ENCODE results near the gene FAM53A. TPM values are rescaled to one million over a fixed set of nuclear protein-coding genes. Genes with fewer than 3 reads are reported as not detected.
"Not testable (repeated sequence)": the region's sequence is repeated elsewhere in the genome, so short reads cannot be mapped to it uniquely, and the experiment has no call there.

Gene FAM53A
- total RNA-seq, 1 donor from 2014 or later, result 2.9 TPM

- DNase-seq (ENCODE audit: low read depth), result no peak
Measured at GRCh38 chr4:1717129-1718094, 33.3 kb upstream of the FAM53A start.

DNA sequence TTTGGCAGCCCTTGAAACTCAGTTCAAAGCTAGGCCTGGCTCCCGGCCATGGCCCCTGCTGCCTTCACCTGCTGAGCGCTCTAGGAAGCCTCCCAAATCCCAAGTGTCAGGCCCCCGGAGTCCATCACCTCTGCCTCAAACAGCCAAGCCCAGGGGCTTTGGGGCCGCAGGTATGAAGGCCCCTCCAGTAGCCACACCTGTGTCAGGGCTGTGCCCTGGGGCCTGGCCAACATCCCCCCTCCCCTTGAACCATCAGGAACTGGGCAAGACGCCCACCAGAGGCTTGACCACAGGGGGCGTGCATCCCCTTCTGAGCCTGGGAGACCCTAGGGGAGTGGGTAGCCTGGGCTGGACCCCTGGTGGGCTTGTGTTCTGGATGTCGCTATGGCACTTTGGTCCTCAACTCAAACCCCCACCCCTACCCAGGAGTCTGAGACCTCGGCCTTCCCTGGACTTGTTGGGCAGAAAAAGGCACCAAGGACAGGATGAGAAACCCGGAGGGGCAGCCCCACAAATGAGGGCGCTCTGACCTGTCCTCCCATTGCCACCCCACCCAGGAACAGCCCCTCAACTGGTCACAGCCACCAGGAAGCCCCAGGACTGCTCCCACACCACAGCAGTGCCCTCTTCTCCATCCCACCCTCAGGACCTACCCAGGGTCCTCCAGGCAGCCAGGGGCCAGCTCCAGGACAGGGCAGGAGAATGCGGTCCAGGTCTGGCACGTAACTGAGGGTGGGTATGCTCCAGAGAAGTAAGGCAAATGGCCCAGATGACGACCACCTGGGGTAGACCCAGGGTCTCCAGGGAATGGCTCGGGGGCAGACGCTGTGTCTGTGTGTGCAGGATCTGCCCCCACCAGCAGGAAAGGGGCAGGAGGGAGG, 32.2 kb upstream of the FAM53A start:
- no peak for DNase-seq (ENCODE audit: low read depth)

GRCh38 chr4:1715002-1715758, 31.1 kb upstream of the FAM53A start:
- DNase-seq (ENCODE audit: low read depth), result no peak

GRCh38 chr4:1714303-1715001, 30.3 kb upstream of the FAM53A start:
- DNase-seq (ENCODE audit: low read depth), result peak; percentile 50

DNA sequence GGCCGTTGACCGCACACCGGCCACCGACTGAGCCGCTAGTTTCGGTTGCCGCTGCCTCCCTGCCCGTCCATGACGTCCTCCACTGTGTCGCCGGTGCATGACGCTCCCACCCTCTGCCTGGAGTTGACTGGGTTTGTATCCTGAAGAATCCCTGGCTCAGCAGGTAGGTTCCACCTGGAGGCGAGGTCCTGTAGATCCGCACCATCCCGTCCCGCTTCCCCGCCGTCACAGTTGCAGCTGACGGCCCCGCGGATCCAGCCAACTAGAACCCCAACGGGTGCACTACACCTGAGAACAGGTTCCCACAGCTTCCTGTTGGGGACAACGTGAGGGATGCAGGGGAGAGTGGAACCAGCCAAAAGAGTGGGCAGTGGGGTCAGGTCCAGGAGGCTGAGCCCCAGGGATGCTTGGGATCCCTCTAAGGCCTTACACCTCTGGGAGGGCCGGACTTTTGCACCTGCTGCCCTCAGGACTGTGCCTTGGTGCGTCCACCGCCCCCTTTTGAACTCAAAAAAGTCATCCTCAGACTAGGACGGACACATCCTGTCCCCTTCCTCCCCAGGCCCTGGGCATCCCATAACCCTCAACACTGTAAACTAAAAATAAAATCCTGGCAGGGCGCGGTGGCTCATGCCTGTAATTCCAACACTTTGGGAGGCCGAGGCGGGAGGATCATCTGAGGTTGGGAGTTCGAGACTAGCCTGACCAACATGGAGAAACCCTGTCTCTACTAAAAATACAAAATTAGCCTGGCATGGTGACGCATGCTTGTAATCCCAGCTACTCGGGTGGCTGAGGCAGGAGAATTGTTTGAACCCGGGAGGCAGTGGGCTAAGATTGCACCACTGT, 29.1 kb upstream of the FAM53A start:
- DNase-seq (ENCODE audit: low read depth), result no peak

- DNase-seq (ENCODE audit: low read depth), result peak; percentile 81
Measured at GRCh38 chr4:1712216-1713002, 28.3 kb upstream of the FAM53A start, which contains the start of gene SLBP. Gene SLBP, minus strand, starts transcription at chr4:1712319. Its CDS starts 131 bp downstream, at chr4:1712188.

GRCh38 chr4:1711571-1712215, 27.6 kb upstream of the FAM53A start:
- peak; percentile 33 for DNase-seq (ENCODE audit: low read depth)

GRCh38 chr4:1711055-1711570, 27.0 kb upstream of the FAM53A start:
- no peak for DNase-seq (ENCODE audit: low read depth)

GRCh38 chr4:1708581-1708980, 24.5 kb upstream of the FAM53A start:
- DNase-seq (ENCODE audit: low read depth), result no peak

DNA sequence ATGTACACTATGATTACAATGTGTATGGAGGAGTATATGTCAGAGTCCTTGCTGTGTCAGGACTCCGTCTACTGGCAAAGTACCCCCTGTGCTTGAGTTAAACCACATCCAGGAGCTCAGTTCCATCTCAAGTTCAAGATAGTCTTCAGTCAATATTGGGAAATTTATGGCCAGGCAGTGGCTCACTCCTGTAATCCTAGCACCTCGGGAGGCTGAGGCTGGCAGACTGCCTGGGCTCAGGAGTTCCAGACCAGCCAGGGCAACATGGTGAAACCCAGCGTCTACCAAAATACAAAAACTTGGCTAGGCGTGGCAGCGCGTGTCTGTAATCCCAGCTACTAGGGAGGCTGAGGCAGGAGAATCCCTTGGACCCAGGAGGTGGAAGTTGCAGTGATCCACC, 22.2 kb upstream of the FAM53A start:
- no peak for DNase-seq (ENCODE audit: low read depth)

GRCh38 chr4:1705732-1706131, 21.6 kb upstream of the FAM53A start:
- DNase-seq (ENCODE audit: low read depth), result no peak

- no peak for DNase-seq (ENCODE audit: low read depth)
Measured at GRCh38 chr4:1703867-1704266, 19.8 kb upstream of the FAM53A start.

DNA sequence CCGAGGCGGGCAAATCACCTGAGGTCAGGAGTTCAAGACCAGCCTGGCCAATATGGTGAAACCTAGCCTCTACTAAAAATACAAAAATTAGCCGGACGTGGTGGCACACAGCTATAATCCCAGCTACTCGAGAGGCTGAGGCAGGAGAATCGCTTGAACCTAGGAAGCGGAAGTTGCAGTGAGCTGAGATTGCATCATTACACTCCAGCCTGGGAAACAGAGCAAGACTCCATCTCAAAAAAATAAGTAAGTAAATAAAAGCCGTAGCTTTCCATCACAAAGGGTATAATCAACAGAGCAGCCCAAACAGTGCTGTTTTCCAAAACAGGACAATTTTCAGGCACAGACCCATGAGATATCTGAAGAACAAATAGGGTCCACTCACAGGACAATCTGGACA, 17.6 kb upstream of the FAM53A start:
- not testable (repeated sequence) for DNase-seq (ENCODE audit: low read depth)

- DNase-seq (ENCODE audit: low read depth), result no peak
Measured at GRCh38 chr4:1695913-1696312, 11.8 kb upstream of the FAM53A start.

GRCh38 chr4:1693131-1693896, 9.2 kb upstream of the FAM53A start:
- peak; percentile 71 for DNase-seq (ENCODE audit: low read depth)

- no peak for DNase-seq (ENCODE audit: low read depth)
Measured at GRCh38 chr4:1691737-1692373, 7.7 kb upstream of the FAM53A start.

GRCh38 chr4:1690698-1691097, 6.6 kb upstream of the FAM53A start:
- DNase-seq (ENCODE audit: low read depth), result no peak

Data from renal cortical epithelial cell (primary cell).